Measurements from ENCODE around the gene MRPS31. TPM values are rescaled to one million over a fixed set of nuclear protein-coding genes. Genes with fewer than 3 reads are reported as not detected.

MRPS31 gene
- total RNA-seq, 1 experiment from 2014 or later = 22.2 TPM

- Histone ChIP-seq H3K9me3 (ENCODE audit: insufficient read depth, low read depth) (no peaks in the 10 kb centered on the region), H3K9me2 (ENCODE audit: insufficient read depth) (no peaks in the 10 kb centered on the region), H3F3A (ENCODE audit: insufficient read depth, low read depth) (no peaks in the 10 kb centered on the region), H3K79me2 (ENCODE audit: low read depth) (no peaks in the 10 kb centered on the region), H2AFZ (no peak overlapping the region), H3K27ac (no peak overlapping the region), H3K4me2 (no peak overlapping the region), H3K27me3 (ENCODE audit: insufficient read depth, low read depth) (no peaks in the 10 kb centered on the region), H3K4me1 (replicated peaks; ENCODE audit: insufficient read depth) (no peaks in the 10 kb centered on the region), H4K20me1 (ENCODE audit: insufficient read depth) (no peaks in the 10 kb centered on the region), H3K36me3 (ENCODE audit: low read depth) (no peaks in the 10 kb centered on the region), H3K4me3 (no peak overlapping the region)
- ChIA-PET POLR2A (ENCODE audit: unreplicated experiment) (no interaction called here), CTCF (no interaction called here)
- BruUV-seq (replicated peaks) = no TSS peak
- intact Hi-C loops (cut with micrococcal nuclease; ENCODE audit: unreplicated experiment) = no loop called here
- TF ChIP-seq EZH2 (IDR thresholded peaks at IDR 0.05; ENCODE audit: low read depth) (no peak), CTCF (conservative IDR thresholded peaks at IDR 0.05) (no peak)
- DNase-seq = no peak
Measured at GRCh38 chr13:40803316-40803715, 32.3 kb upstream of the MRPS31 start.

- Histone ChIP-seq H2AFZ (no peak overlapping the region), H3F3A (ENCODE audit: insufficient read depth, low read depth) (no peaks in the 10 kb centered on the region), H3K4me2 (no peak overlapping the region), H3K9me2 (ENCODE audit: insufficient read depth) (no peaks in the 10 kb centered on the region), H3K4me1 (replicated peaks; ENCODE audit: insufficient read depth) (no peaks in the 10 kb centered on the region), H3K27me3 (ENCODE audit: insufficient read depth, low read depth) (no peaks in the 10 kb centered on the region), H3K79me2 (ENCODE audit: low read depth) (no peaks in the 10 kb centered on the region), H3K9me3 (ENCODE audit: insufficient read depth, low read depth) (no peaks in the 10 kb centered on the region), H4K20me1 (ENCODE audit: insufficient read depth) (no peaks in the 10 kb centered on the region), H3K4me3 (no peak overlapping the region), H3K27ac (no peak overlapping the region), H3K36me3 (ENCODE audit: low read depth) (no peaks in the 10 kb centered on the region)
- ChIA-PET POLR2A (ENCODE audit: unreplicated experiment) (interaction anchor here (0.5 kb wide), 1 partner anchor 259 kb away, joined by 3 read pairs; no protein-coding TSS in a partner anchor), CTCF (interaction anchor here (0.5 to 0.7 kb wide), 3 partner anchors 285 to 1549 kb away, joined by 3 to 6 read pairs (median 4); no protein-coding TSS in a partner anchor)
- no peak for DNase-seq
- no TSS peak for BruUV-seq (replicated peaks)
- no peak for TF ChIP-seq CTCF (conservative IDR thresholded peaks at IDR 0.05)
- no peak for TF ChIP-seq EZH2 (IDR thresholded peaks at IDR 0.05; ENCODE audit: low read depth)
- intact Hi-C loops (cut with micrococcal nuclease; ENCODE audit: unreplicated experiment) = no loop called here
Measured at GRCh38 chr13:40801255-40802217, 30.5 kb upstream of the MRPS31 start.

- intact Hi-C loops (cut with micrococcal nuclease; ENCODE audit: unreplicated experiment) = no loop called here
- H2AFZ ChIP-seq = no peak overlapping the region
Measured at GRCh38 chr13:40800559-40800958, 29.6 kb upstream of the MRPS31 start.

More at GRCh38 chr13:40800559-40800958, 29.6 kb upstream of the MRPS31 start:
- H3K9me3 ChIP-seq (ENCODE audit: insufficient read depth, low read depth) = no peaks in the 10 kb centered on the region
- no TSS peak for BruUV-seq (replicated peaks)
- no peaks in the 10 kb centered on the region for H3K4me1 ChIP-seq (replicated peaks; ENCODE audit: insufficient read depth)
- H3K4me3 ChIP-seq = no peak overlapping the region
- H3F3A ChIP-seq (ENCODE audit: insufficient read depth, low read depth) = no peaks in the 10 kb centered on the region
- H3K9me2 ChIP-seq (ENCODE audit: insufficient read depth) = no peaks in the 10 kb centered on the region
- H3K36me3 ChIP-seq (ENCODE audit: low read depth) = no peaks in the 10 kb centered on the region
- no peaks in the 10 kb centered on the region for H3K79me2 ChIP-seq (ENCODE audit: low read depth)
- H3K27ac ChIP-seq = no peak overlapping the region
- no peaks in the 10 kb centered on the region for H3K27me3 ChIP-seq (ENCODE audit: insufficient read depth, low read depth)
- no peaks in the 10 kb centered on the region for H4K20me1 ChIP-seq (ENCODE audit: insufficient read depth)
- no peak overlapping the region for H3K4me2 ChIP-seq
- TF ChIP-seq CTCF (conservative IDR thresholded peaks at IDR 0.05) = no peak
- TF ChIP-seq EZH2 (IDR thresholded peaks at IDR 0.05; ENCODE audit: low read depth) = no peak
- ChIA-PET CTCF (no interaction called here), POLR2A (ENCODE audit: unreplicated experiment) (no interaction called here)
- DNase-seq = no peak
